Activated naive CD8-positive, alpha-beta T cell treated with anti-CD3 and anti-CD28 coated beads, Interleukin-2, amount 10 ng/mL, durations not matched to agents 7 days and 5 days (primary cell): ENCODE results near the gene H2BK1. TPM values are rescaled to one million over a fixed set of nuclear protein-coding genes. Genes with fewer than 3 reads are reported as not detected.

Experiments
- ATAC-seq: fragments of 150-1000 bp; cut with Tn5 transposase; one replicate; pipeline ENCODE4 v1.10.0; 2021; ENCODE audit warnings: low read depth, moderate library complexity
- POLR2A ChIA-PET: fragments of 350-600 bp; sonication (Branson Sonifier 250); formaldehyde crosslinking; loops from one replicate; lab custom pipeline; 2021; ENCODE audit warnings: antibody characterized with exemption; lab: Charles Lee
- DNase-seq: peaks from one replicate; pipeline ENCODE4 v3.0.0; 2021
- H3K27ac Mint-ChIP-seq: one replicate; pipeline ENCODE4 v1.8.0; 2022; ENCODE audit warnings: mild to moderate bottlenecking, mixed read lengths
- H3K27me3 Mint-ChIP-seq: one replicate; pipeline ENCODE4 v1.8.0; 2022; ENCODE audit warnings: mild to moderate bottlenecking, moderate library complexity, mixed read lengths
- H3K36me3 Mint-ChIP-seq: one replicate; pipeline ENCODE4 v1.8.0; 2021; ENCODE audit warnings: mild to moderate bottlenecking, mixed read lengths
- H3K4me1 Mint-ChIP-seq: one replicate; pipeline ENCODE4 v1.8.0; 2021; ENCODE audit warnings: mixed read lengths
- H3K4me3 Mint-ChIP-seq: one replicate; pipeline ENCODE4 v1.8.0; 2022; ENCODE audit warnings: mild to moderate bottlenecking, moderate library complexity, mixed read lengths
- H3K9me3 Mint-ChIP-seq: one replicate; pipeline ENCODE4 v1.8.0; 2021; ENCODE audit warnings: mixed read lengths
- total RNA-seq, 2 experiments: library from RNA; stranded (reverse); gene quantifications; one replicate each; pipeline ENCODE4 v1.2.3, GENCODE V29; 2021

H2BK1 gene
- total RNA-seq, 2 experiments from 2014 or later: 1.6 to 2.2 TPM

DNA sequence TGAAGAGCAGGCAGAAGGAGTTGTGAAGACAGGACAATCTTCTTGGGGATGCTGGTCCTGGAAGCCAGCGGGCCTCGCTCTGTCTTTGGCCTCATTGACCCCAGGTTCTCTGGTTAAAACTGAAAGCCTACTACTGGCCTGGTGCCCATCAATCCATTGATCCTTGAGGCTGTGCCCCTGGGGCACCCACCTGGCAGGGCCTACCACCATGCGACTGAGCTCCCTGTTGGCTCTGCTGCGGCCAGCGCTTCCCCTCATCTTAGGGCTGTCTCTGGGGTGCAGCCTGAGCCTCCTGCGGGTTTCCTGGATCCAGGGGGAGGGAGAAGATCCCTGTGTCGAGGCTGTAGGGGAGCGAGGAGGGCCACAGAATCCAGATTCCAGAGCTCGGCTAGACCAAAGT, 23.5 kb upstream of the H2BK1 start:
- Mint-ChIP-seq H3K9me3 (no peaks in the 10 kb centered on the region), H3K36me3 (no peaks in the 10 kb centered on the region), H3K4me3 (peak overlapping the region; percentile 99), H3K27ac (peak overlapping the region; percentile 99), H3K4me1 (peaks cover 15% of the 10 kb centered on the region), H3K27me3 (peaks cover 6% of the 10 kb centered on the region)
- no peak for ATAC-seq
- POLR2A ChIA-PET: interaction anchor here (1.1 to 3.6 kb wide), 3 partner anchors 9 to 27 kb away, joined by 5 to 39 read pairs (median 10); no protein-coding TSS in a partner anchor
- DNase-seq: no peak

DNA sequence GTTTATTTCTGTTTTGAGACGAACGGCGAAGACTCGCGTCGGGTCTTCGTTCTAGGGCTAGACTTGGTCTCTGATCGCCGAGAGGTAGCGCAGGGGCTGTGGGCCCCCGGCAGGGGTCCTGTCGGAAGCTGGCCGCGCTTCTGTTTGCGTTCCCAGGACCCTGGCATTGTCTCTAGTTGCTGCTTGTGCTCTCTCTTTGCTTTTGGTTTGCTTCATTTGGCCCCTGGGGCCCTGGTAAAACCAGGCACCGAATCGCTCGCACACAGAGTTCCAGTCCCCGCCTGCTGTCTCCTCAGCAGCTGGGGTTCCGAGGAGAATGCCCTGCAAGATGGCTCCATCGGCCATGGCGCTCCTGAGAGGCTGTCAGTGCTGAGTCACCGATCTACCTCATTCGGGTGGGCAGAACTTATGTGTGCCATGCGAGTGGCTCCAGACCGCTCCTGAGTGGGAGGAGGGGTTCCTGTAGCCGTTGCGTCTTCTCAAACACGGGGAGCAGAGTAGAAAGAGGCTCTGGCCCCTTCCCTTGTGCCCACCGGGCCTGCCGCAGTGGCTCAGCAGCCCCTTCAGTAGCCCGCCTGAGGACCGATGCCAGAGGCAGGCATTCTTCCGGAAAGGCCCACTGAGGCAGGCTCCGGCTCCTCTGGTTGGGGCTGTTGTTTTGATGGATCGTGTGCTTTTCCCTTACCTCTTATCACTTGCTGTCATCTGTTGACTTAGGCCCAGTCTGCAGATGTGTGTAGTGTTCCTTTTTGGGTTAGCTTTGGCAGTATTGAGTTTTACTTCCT, 22.8 kb upstream of the H2BK1 start:
- peak overlapping the region; percentile 99 for H3K4me3 Mint-ChIP-seq
- DNase-seq (peak; percentile 68), ATAC-seq (peak; percentile 69)
- H3K4me1 Mint-ChIP-seq: peaks cover 17% of the 10 kb centered on the region
- peak overlapping the region; percentile 99 for H3K27ac Mint-ChIP-seq
- POLR2A ChIA-PET: interaction anchor here (0.5 to 3.6 kb wide), 9 partner anchors 10 to 108 kb away, joined by 3 to 39 read pairs (median 4); partner anchors contain the start of gene NUB1
- H3K9me3 Mint-ChIP-seq: no peaks in the 10 kb centered on the region
- H3K36me3 Mint-ChIP-seq: no peaks in the 10 kb centered on the region
- H3K27me3 Mint-ChIP-seq: peaks cover 6% of the 10 kb centered on the region

DNA sequence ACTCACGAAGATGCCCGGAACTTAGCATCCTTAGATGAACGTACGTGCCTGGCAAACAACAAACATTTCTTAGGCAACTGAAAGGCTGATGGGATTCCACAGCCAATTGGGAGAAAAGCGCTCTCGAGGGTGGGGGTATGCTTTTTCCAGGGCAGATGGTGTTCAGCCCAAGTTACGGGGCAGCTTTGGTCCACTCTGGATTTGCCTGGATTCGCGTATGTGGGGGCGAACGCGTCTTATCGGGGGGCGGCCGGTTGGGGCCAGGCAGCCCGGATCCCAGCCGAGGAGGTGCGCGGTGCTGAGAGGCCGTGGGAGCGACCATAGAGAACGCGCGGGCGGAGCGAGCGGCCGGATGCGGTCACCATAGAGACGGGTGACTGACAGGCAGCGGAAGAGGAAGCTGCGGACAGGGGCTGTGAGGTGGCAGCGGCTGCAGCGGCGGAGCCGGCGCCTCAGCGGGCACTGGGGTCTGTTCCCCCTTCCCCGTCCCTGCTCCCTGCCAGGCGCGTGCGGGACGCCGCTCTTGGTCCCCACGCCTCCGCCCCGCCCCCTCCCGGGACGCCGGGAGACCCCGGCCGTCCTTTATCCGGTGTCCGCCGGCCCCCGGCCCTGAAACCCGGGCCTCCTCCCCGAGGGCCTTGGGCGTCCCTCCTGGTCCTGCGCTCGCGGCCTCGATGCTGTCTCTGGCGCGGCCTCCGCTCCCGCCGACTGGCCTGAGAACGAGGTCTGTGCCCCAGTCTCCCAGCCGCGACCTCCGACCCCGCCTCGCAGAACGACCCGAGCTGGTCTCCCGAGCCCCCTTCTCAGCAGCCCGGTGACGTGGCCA, 22.0 kb upstream of the H2BK1 start, which contains the start of gene CHPF2:
CHPF2 (plus strand) TSS at position 393 of the 826 bp plus-strand sequence. CDS start 1,529 bp downstream, outside the sequence.
- Mint-ChIP-seq H3K9me3 (no peaks in the 10 kb centered on the region), H3K4me3 (peak within 1 kb of the TSS; percentile 99), H3K27ac (peak within 1 kb of the TSS; percentile 99), H3K36me3 (no peaks in the 10 kb centered on the region), H3K27me3 (peaks cover 6% of the 10 kb centered on the region), H3K4me1 (peaks cover 20% of the 10 kb centered on the region)
- DNase-seq (peak; percentile 91), ATAC-seq (peak; percentile 88)
- POLR2A ChIA-PET: interaction anchor here (0.6 to 3.6 kb wide), 9 partner anchors 9 to 109 kb away, joined by 3 to 39 read pairs (median 4); partner anchors contain the start of gene NUB1

DNA sequence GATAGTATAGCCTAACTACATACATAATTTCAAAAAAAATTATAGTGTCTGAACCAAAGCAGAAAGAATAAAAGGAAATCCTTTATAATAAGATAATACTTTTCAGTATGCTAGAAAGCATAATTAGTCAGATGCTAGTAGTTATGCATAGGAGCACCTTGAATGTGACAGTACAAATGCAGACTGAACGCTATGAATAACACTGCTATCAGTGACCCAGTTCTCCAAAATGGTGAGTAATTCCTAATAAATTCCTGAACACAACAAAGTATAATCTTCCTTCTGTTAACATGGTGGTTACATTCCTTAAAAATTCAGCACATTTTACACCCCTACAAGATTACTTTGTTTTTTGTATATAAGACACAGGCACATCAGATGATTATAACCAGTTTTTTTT, 20.8 kb upstream of the H2BK1 start:
- Mint-ChIP-seq H3K27me3 (peaks cover 6% of the 10 kb centered on the region), H3K9me3 (no peaks in the 10 kb centered on the region), H3K36me3 (peaks cover 2% of the 10 kb centered on the region), H3K4me1 (peaks cover 27% of the 10 kb centered on the region), H3K27ac (no peak overlapping the region), H3K4me3 (peak overlapping the region; percentile 39)
- POLR2A ChIA-PET: no interaction called here
- ATAC-seq (no peak), DNase-seq (no peak)

DNA sequence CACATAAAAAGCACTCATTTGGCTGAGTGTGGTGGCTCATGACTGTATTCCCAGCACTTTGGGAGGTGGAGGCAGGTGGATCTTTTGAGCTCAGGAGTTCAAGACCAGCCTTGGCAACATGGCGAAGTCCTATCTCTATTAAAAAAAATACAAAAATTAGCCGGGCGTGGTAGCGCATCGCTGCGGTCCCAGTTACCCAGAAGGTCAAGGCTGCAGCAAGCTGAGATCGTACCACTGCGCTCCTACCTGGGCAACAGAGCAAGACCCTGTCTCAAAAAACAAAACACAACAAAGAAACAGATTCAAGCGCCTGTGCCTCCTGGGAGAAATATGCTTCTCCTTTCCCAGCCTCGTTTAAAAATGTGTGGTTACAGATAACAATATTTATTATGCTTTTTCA, 19.0 kb upstream of the H2BK1 start:
- peaks cover 37% of the 10 kb centered on the region for H3K4me1 Mint-ChIP-seq

DNA sequence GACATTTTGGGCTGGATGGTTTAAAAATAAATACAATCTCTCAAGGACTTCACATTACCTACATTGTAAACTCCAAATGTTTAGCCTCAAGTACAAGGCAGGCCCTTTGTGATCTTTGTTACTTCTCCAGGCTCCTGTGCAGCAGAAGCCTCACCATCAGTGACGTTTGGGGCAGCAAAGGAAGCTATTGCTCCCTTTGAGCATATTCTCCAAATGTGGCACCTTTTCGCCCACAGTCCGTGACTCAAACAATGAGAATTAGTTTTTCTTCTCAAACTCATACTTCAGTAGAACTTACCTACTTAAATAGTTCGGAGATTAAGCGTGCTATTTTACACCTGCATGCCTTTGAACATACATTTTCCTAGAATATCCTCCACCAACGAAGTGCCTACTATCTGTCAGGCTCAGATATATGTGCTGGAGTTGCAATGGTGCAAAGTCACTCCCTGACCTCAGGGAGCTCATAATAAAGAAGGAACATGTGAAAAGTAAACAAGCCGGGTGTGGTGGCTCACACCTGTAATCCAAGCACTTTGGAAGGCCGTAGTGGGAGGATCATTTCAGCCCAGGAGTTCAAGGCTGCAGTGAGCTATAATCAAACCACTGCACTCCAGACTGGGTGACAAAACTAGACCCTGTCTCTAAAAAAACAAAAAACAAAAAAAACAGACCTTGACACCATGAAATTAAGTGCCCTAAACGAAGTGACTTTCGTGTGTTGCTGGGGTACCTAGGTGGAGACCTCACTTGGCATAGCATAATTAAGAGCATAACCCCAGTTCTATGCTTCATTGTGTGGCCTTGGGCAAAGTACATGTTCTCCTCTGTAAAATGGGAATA, 18.0 kb upstream of the H2BK1 start:
- Mint-ChIP-seq H3K4me1 (peaks cover 30% of the 10 kb centered on the region), H3K4me3 (peak overlapping the region; percentile 93), H3K36me3 (peaks cover 5% of the 10 kb centered on the region), H3K9me3 (no peaks in the 10 kb centered on the region), H3K27ac (peak overlapping the region; percentile 83), H3K27me3 (peaks cover 6% of the 10 kb centered on the region)
- POLR2A ChIA-PET: interaction anchor here (1.0 to 2.1 kb wide), 5 partner anchors 9 to 200 kb away, joined by 3 to 18 read pairs (median 5); partner anchors contain the start of gene ABCB8
- ATAC-seq (no peak), DNase-seq (no peak)

More for the DNA sequence above, 19.0 kb upstream of the H2BK1 start:
- Mint-ChIP-seq H3K36me3 (peaks cover 2% of the 10 kb centered on the region), H3K9me3 (no peaks in the 10 kb centered on the region), H3K27ac (no peak overlapping the region), H3K4me3 (no peak overlapping the region), H3K27me3 (peaks cover 6% of the 10 kb centered on the region)
- ATAC-seq (no peak), DNase-seq (no peak)
- POLR2A ChIA-PET: no interaction called here

DNA sequence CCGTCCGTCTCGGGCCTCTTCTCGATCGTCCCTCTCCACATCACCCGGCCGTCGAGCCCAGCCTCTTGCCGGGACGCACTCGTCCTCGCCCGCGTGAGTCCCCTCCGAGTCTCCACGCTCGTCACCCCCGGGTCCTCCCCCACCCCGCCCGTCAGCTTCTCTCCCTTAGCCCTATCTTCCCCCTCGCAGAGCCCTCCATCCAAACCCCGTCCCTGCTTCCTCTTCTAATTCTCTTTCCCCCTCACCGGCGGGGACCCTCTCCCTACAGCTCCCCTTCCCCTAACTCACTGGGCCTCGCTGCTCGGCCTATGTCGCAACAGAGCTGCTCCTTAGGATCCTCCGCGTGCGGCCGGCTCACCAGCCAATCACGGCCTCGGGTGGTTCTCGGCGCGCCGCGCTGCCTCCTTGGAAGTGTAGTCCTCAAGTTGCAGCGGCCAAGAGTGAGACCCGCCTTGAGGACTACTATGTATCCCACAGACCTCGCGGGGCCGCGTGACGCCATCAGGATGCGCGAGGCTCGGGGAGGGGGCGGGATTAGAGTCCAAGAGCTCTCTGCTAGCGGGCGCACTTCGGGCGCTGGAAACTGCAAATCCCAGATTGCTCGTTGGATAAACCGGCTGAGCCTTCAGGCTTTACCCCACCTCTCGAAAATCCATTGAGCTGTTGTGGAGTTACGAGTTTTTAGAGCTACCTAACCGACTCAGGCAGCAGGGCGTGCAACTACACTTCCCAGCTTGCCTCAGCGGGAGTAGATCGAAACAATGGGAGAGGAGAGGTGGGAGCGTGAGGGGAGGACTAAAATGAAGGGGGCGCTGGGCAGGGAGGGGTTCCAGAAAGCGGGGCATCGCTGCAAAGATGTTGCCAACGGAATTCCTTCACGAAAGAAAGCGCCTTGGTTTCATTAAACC, 16.8 kb upstream of the H2BK1 start, which contains the start of gene ABCF2:
ABCF2 (minus strand) TSS at position 331 of the 908 bp plus-strand sequence. CDS start 747 bp downstream, outside the sequence.
- ATAC-seq (peak; percentile 100), DNase-seq (peak; percentile 97)
- Mint-ChIP-seq H3K27ac (peak within 1 kb of the TSS; percentile 86), H3K36me3 (peaks cover 8% of the 10 kb centered on the region), H3K4me1 (peaks cover 29% of the 10 kb centered on the region), H3K4me3 (peak within 1 kb of the TSS; percentile 93), H3K9me3 (no peaks in the 10 kb centered on the region), H3K27me3 (peaks cover 6% of the 10 kb centered on the region)
- POLR2A ChIA-PET: interaction anchor here (0.6 to 2.1 kb wide), 12 partner anchors 9 to 233 kb away, joined by 3 to 18 read pairs (median 4); partner anchors contain the start of gene ABCB8

DNA sequence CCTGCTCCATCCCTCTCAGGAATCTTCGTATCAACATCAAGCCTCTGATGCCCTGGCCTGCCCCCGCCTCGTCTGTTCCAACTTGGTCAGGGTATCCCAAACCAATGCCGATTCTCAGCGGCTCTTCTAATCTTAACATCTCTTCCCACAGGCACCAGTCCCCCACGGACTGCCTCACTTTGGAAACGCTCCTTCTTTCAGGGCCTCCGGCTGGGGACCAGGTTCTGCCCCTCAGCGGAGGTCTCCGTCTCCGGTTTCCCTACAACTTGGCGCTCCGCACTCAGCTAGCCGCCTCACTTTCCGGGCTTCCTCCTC, 16.2 kb upstream of the H2BK1 start:
- no peak for DNase-seq
- H3K9me3 Mint-ChIP-seq: no peaks in the 10 kb centered on the region
- ATAC-seq: peak; percentile 1

DNA sequence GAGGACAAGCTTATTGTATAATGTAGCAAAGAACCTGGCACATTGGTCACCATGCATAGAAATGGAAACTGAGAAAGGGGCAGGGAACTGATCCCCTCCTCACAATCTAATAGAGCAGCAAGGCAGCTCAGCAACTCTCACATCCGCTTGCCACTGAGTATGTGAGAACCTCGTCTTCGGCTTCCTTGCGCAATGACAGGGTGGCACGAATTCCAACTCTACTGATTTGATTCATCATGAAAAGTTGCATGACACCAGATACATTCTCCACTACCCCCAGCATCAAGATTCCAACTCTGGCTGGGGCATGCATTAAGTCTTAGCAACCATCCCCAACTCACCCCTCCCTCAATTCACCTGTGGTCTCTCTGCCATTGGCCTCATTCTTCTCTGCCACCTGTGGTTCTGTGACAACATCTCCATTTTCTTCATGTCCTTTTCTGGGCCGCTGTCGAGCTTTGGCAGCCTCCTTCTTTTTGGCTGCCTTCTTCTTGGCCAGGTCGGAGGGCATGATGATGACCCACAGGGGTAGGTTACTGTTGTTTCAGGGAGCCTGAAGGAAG, 15.7 kb upstream of the H2BK1 start:
- ATAC-seq: no peak
- POLR2A ChIA-PET: interaction anchor here (1.4 to 2.1 kb wide), 2 partner anchors 8 to 17 kb away, joined by 7 to 18 read pairs; no protein-coding TSS in a partner anchor
- Mint-ChIP-seq H3K4me1 (peaks cover 21% of the 10 kb centered on the region), H3K9me3 (no peaks in the 10 kb centered on the region), H3K27ac (peak overlapping the region; percentile 86), H3K36me3 (peaks cover 8% of the 10 kb centered on the region), H3K4me3 (peak overlapping the region; percentile 93), H3K27me3 (peaks cover 4% of the 10 kb centered on the region)
- no peak for DNase-seq

More for the DNA sequence above, 16.2 kb upstream of the H2BK1 start:
- H3K36me3 Mint-ChIP-seq: peaks cover 8% of the 10 kb centered on the region
- H3K27me3 Mint-ChIP-seq: peaks cover 6% of the 10 kb centered on the region
- peak overlapping the region; percentile 93 for H3K4me3 Mint-ChIP-seq
- POLR2A ChIA-PET: interaction anchor here (0.8 to 2.1 kb wide), 10 partner anchors 8 to 232 kb away, joined by 3 to 18 read pairs (median 4); partner anchors contain the start of gene ABCB8
- peaks cover 23% of the 10 kb centered on the region for H3K4me1 Mint-ChIP-seq
- peak overlapping the region; percentile 86 for H3K27ac Mint-ChIP-seq

DNA sequence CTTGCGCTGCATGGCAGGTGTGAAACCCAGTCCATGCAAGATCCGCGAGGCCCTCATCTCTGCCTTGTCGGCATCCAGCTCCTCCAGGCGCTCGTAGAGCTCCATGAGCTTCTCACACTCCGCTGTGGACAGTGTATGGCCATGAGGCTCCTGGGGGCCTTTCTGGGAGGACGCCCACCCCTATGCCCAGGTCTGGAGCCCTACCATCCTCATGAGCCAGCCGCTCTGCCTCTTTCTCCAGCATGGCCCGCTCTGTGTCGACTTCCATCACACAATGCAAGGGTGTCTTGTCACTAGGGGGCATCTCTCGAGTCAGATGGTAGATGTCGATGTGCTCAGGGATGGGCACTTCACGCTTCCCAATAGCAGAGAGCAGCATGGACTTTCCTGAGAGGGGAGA, 13.4 kb upstream of the H2BK1 start:
- H3K9me3 Mint-ChIP-seq: no peaks in the 10 kb centered on the region
- no peak overlapping the region for H3K27ac Mint-ChIP-seq
- H3K27me3 Mint-ChIP-seq: no peaks in the 10 kb centered on the region
- peaks cover 21% of the 10 kb centered on the region for H3K4me1 Mint-ChIP-seq
- DNase-seq (no peak), ATAC-seq (no peak)
- peaks cover 12% of the 10 kb centered on the region for H3K36me3 Mint-ChIP-seq
- POLR2A ChIA-PET: interaction anchor here (1.3 kb wide), 1 partner anchor 9 kb away, joined by 3 read pairs; the partner anchor contains the start of gene CHPF2
- H3K4me3 Mint-ChIP-seq: no peak overlapping the region

DNA sequence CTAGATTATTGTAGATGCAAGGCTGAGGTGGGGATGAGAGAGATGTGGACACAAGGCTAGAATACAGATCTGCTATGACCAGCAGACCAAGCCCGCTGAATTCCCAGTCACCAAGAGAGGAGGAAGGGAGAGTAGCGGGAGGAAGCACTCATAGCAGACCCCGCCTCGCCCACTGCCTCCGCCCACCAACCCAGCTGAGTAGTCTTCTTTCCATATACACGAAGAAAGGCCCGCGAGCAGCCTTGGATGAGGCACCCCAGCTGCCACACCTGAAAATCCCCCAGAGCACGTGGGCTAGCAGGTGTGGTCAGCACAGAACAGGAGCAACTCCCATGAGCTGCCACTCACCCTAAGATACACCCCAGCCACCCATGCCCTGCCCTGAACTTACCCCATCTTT, 7.9 kb upstream of the H2BK1 start:
- no peak for ATAC-seq
- H3K27ac Mint-ChIP-seq: no peak overlapping the region
- no peaks in the 10 kb centered on the region for H3K4me1 Mint-ChIP-seq
- DNase-seq: no peak
- no peak overlapping the region for H3K4me3 Mint-ChIP-seq
- H3K9me3 Mint-ChIP-seq: no peaks in the 10 kb centered on the region
- H3K27me3 Mint-ChIP-seq: no peaks in the 10 kb centered on the region
- H3K36me3 Mint-ChIP-seq: peaks cover 13% of the 10 kb centered on the region
- POLR2A ChIA-PET: interaction anchor here (1.1 kb wide), 1 partner anchor 9 kb away, joined by 7 read pairs; the partner anchor contains the start of gene ABCF2
